ENCODE data around the gene ATP6AP1.

The ATP6AP1 gene

DNA sequence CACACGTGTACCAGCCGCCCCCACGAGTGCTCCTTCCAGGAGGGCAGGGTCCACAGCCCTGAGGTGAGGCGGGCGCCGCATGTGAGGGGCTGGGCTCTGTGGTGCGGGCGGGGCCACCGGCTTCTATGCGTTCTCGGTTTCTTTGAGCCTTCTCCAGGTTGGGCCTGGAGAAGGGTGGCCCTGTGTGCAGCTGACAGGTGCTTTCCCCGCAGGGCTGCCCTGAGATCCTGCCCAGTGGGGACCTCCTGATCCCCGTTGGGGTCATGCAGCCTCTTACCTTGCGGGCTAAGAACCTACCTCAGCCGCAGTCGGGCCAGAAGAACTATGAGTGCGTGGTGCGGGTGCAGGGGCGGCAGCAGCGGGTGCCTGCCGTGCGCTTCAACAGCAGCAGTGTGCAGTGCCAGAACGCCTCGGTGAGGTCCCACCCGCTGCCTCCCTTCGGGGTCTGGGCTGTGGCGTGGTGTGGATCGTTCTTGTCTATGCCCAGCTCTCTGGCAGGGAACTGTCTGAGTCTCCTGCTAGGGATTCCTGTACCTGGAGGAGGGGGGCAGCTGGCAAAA is 36.4 kb downstream of the ATP6AP1 start:
- no peak overlapping the region for H3K4me3 ChIP-seq (ENCODE audit: low read length)
- no peak for DNase-seq (ENCODE audit: low read depth, low spot score)

DNA sequence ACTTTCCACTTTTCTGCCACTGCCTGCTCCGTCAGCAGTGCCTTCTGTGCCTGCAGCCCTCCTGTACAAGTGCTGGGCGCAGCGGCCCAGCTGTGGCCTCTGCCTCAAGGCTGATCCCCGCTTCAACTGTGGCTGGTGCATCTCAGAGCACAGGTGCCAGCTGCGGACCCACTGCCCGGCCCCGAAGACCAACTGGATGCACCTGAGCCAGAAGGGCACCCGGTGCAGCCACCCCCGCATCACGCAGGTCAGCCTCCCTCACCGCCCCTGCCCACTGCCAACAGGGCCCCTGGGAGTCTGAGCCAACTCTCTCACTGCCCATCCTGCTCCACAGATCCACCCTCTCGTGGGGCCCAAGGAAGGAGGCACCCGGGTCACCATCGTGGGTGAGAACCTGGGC is 37.1 kb downstream of the ATP6AP1 start:
- no peak overlapping the region for H3K4me3 ChIP-seq (ENCODE audit: low read length)
- no peak for DNase-seq (ENCODE audit: low read depth, low spot score)

DNA sequence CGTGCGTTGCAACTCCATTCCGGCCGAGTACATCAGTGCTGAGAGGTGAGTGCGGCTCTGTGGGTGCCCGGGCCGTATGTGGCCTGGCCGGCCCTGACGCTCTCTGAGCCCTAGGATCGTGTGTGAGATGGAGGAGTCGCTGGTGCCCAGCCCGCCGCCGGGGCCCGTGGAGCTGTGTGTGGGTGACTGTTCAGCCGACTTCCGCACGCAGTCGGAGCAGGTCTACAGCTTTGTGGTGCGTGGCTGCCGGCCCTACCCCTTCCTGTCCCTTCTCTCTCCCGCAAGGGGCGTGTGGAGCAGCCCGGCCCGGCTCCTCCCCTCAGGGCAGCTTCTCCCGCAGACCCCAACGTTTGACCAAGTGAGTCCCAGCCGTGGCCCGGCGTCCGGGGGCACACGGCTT is 37.6 kb downstream of the ATP6AP1 start:
- DNase-seq (ENCODE audit: low read depth, low spot score): no peak
- H3K4me3 ChIP-seq (ENCODE audit: low read length): no peak overlapping the region

GRCh38 chrX:154466907-154467306 is 38.4 kb downstream of the ATP6AP1 start:
- no peak for DNase-seq (ENCODE audit: low read depth, low spot score)
- no peak overlapping the region for H3K4me3 ChIP-seq (ENCODE audit: low read length)

DNA sequence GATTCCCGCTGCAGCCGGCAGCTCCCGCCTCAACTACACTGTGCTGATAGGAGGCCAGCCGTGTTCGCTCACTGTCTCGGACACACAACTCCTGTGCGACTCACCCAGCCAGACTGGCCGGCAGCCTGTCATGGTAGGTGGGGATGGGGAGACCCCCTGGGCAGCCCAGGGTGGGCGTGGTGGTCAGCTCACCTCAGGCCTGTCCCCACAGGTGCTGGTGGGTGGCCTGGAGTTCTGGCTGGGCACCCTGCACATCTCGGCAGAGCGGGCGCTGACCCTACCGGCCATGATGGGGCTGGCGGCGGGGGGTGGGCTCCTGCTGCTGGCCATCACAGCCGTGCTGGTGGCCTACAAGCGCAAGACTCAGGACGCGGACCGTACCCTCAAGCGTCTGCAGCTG is 39.1 kb downstream of the ATP6AP1 start:
- H3K4me3 ChIP-seq (ENCODE audit: low read length): no peak overlapping the region
- no peak for DNase-seq (ENCODE audit: low read depth, low spot score)

- H3K4me3 ChIP-seq (ENCODE audit: low read length): no peak overlapping the region
- DNase-seq (ENCODE audit: low read depth, low spot score): no peak
Observed at GRCh38 chrX:154468217-154468616, 39.7 kb downstream of the ATP6AP1 start.

DNA sequence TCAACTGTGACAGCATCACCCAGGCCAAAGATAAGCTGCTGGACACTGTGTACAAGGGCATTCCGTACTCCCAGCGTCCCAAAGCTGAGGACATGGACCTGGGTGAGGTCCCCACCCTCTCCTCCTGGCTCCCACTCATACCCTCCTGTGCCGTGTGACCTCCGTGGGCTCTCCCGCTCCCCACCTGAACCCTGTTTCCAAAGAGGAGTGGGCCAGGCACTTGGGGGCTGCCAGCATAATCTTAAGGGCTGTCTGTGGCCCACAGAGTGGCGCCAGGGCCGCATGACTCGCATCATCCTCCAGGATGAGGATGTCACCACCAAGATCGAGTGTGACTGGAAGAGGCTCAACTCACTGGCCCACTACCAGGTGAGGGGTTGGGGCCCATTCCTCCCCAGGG is 40.6 kb downstream of the ATP6AP1 start:
- no peak overlapping the region for H3K4me3 ChIP-seq (ENCODE audit: low read length)
- no peak for DNase-seq (ENCODE audit: low read depth, low spot score)

DNA sequence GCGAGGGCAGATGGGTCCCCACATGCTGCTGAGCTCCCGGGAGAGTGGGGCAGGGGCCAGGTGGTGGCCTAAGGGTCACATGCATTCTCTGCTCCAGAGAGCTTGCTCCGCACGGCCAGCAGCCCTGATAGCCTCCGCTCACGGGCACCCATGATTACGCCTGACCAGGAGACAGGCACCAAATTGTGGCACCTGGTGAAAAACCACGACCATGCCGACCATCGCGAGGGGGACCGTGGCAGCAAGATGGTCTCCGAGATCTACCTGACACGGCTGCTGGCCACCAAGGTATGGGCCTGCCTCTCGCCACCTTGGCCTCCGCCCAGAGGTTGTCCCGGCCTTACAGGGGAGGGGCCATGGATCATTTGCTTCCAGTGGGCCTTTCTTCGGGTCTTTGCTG is 41.4 kb downstream of the ATP6AP1 start:
- no peak overlapping the region for H3K4me3 ChIP-seq (ENCODE audit: low read length)
- no peak for DNase-seq (ENCODE audit: low read depth, low spot score)

GRCh38 chrX:154470434-154470833 is 42.0 kb downstream of the ATP6AP1 start:
- H3K4me3 ChIP-seq (ENCODE audit: low read length): no peak overlapping the region
- DNase-seq (ENCODE audit: low read depth, low spot score): no peak

GRCh38 chrX:154470914-154471568 is 42.6 kb downstream of the ATP6AP1 start:
- no peak overlapping the region for H3K4me3 ChIP-seq (ENCODE audit: low read length)
- DNase-seq (ENCODE audit: low read depth, low spot score): no peak

DNA sequence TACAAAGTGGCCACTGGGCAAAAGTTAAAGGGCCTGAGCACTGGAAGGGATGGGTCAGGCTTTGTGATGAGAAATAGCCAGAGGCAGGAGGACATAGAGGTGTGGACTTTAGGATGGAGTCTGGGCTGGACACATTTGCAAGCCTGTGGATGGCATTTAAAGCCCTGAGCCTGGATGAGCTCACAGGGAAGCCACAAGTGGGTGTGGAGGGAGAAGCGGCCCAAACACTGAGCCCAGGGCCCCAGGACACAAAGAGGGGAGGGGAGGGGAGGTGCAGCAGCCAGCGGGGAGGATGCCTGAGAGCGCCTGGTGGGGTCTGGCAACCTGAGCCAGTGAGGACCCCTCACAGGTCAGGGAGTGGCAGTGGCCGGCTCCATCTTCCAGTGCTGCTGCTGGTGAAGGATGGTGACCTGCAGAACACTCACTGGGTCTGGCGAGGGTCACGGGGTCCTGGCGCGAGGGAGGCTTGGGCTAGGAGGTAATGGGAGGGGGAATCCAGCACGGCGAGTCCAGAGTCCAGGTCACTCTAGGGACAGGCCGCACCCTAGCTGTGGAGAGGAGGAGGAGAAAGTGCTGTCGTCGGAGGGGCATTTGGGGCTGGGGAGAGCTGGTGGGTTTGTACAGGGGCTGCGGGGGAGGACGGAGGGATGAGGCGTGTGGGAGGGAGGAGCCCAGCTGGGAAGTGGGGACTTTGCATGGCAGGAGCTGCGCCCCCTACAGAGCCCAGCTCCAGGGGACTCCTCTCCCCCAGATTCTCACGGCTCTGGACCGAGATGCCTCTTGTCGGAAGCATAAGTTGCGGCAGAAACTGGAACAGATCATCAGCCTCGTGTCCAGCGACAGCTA is 43.6 kb downstream of the ATP6AP1 start:
- DNase-seq (ENCODE audit: low read depth, low spot score): no peak
- H3K4me3 ChIP-seq (ENCODE audit: low read length): no peak overlapping the region

- no peak overlapping the region for H3K4me3 ChIP-seq (ENCODE audit: low read length)
- no peak for DNase-seq (ENCODE audit: low read depth, low spot score)
Observed at GRCh38 chrX:154472685-154473632, 44.5 kb downstream of the ATP6AP1 start.

GRCh38 chrX:154473683-154474082 is 45.2 kb downstream of the ATP6AP1 start:
- H3K4me3 ChIP-seq (ENCODE audit: low read length): no peak overlapping the region
- DNase-seq (ENCODE audit: low read depth, low spot score): no peak

DNA sequence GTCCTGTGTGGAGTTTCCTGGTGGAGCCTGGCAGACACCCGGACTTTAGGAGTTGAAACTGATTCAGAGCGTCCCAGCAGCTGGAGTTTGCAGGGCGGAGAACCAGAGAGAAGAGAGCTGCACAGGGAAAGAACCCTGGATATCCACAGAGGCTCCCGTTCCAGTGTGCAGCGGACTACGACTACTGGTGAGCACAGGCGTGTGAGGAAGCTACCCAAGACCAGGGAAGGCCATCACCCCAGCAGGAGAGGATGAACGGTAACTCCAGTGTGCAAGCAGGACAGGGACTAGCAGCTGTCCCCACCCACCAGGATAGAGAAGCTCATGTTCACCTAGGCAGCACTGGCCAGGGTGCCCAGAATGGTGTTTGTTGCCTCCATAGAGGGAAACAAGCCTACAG is 48.3 kb downstream of the ATP6AP1 start:
- DNase-seq (ENCODE audit: low read depth, low spot score): no peak
- H3K4me3 ChIP-seq (ENCODE audit: low read length): no peak overlapping the region

GRCh38 chrX:154477891-154478477 is 49.5 kb downstream of the ATP6AP1 start:
- DNase-seq (ENCODE audit: low read depth, low spot score): no peak
- peak overlapping the region; percentile 68 for H3K4me3 ChIP-seq (ENCODE audit: low read length)

DNA sequence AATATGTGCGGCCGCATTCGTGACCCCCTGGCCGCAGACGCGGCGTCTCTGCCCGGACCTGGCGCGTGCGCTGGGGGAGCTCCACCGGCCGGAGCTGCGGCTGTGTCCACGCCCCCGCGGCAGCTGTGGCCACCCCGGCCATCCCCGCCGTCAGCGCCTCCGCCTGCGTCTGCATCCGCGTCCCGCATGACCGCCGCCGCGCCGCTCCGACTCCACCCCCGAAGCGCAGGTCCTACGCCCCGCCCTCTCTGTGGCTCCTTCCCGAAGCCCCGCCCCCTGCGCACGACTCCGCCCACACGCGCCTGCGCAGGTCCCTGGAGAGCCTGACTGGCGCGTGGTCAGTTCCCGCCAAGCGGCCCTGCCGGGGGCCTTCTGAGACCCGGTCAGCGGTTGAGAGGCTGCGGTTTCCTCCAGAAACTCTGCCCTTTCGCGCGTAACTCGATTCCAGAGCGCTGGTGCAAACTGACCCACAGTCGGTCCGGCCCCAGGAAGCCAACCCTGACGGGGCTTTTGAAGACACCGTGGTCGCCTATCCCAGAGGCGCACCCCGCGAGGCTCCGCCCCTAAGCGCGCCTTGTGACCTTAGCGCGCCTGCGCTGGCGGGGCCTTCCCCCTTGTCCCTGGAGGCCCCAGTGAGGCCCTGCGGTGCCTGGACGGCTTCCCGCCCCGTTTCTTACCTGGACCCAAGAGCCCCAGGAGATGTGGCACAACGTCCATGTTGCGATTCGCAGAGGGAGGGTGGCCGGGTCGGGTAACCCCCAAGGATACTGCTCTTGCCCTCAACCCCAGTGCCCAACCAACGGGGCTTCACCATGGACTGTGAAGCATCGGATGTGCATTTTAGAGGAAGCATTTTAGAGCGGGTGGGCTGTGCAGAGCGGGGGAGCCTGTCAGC is 50.5 kb downstream of the ATP6AP1 start, which contains the start of gene LAGE3:
TSS of gene LAGE3 (minus strand) at position 554 of the 895 bp plus-strand sequence. CDS start at position 188, 366 bp downstream.
- H3K4me3 ChIP-seq (ENCODE audit: low read length): peak within 1 kb of the TSS; percentile 68
- DNase-seq (ENCODE audit: low read depth, low spot score): peak; percentile 82

GRCh38 chrX:154481195-154481594 is 52.7 kb downstream of the ATP6AP1 start:
- DNase-seq (ENCODE audit: low read depth, low spot score): no peak
- no peak overlapping the region for H3K4me3 ChIP-seq (ENCODE audit: low read length)
